Measurements from ENCODE around the gene KMT5C. TPM values are rescaled to one million over a fixed set of nuclear protein-coding genes. Genes with fewer than 3 reads are reported as not detected.

Gene KMT5C
- total RNA-seq, result 10 to 100 TPM in 1 of 2 donors, 1 to 10 TPM in 1; 7.0 to 22.4 TPM
- 10 to 100 TPM; 25.5 to 39.2 TPM for polyA plus RNA-seq (ENCODE audit: insufficient read length in 2 of 2)
- long read RNA-seq, donor 1, partial matches to known transcripts, result 0 of 4 reads
- long read RNA-seq, donor 1, other reads (novel, unspliced or antisense), result 0 of 4 reads
- long read RNA-seq, donor 2, result 0 reads
- long read RNA-seq, donor 3, result 0 reads
- long read RNA-seq, donor 4, partial matches to known transcripts, result 0 of 5 reads
- long read RNA-seq, donor 4, other reads (novel, unspliced or antisense), result 0 of 5 reads

GRCh38 chr19:55339105-55339888 is at the start of gene KMT5C:
Gene KMT5C (plus strand): TSS chr19:55339876. CDS start chr19:55341937, 2,061 bp downstream.
- peaks cover 28% of the 10 kb centered on the region for H3K36me3 ChIP-seq (ENCODE audit: control insufficient read depth, insufficient read depth, low read length)
- peak within 1 kb of the TSS; percentile 68 for H3K4me3 ChIP-seq (ENCODE audit: low read depth, low read length)
- WGBS (ENCODE audit: insufficient coverage), result under 1% methylated on average over 58 of the region's 63 CpGs
- DNase-seq (ENCODE audit: low read depth in 4 of 6, low spot score in 6 of 6), result peak; percentile 100
- peak within 1 kb of the TSS; percentile 97 for H3K27ac ChIP-seq (ENCODE audit: low read depth, low read length)
- peaks cover 47% of the 10 kb centered on the region for H3K4me1 ChIP-seq (ENCODE audit: control insufficient read depth, insufficient read depth, low read length)
- H3K9me3 ChIP-seq (ENCODE audit: control insufficient read depth, insufficient read depth, low read length), result no peaks in the 10 kb centered on the region
- no peaks in the 10 kb centered on the region for H3K27me3 ChIP-seq (ENCODE audit: control insufficient read depth, insufficient read depth, low read length)

GRCh38 chr19:55297267-55297666 is 42.4 kb upstream of the KMT5C start:
- Histone ChIP-seq H3K4me3 (ENCODE audit: low read depth, low read length) (no peak overlapping the region), H3K27me3 (ENCODE audit: control insufficient read depth, insufficient read depth, low read length) (no peaks in the 10 kb centered on the region), H3K9me3 (ENCODE audit: control insufficient read depth, insufficient read depth, low read length) (no peaks in the 10 kb centered on the region), H3K27ac (ENCODE audit: low read depth, low read length) (no peak overlapping the region), H3K4me1 (ENCODE audit: control insufficient read depth, insufficient read depth, low read length) (peaks cover 14% of the 10 kb centered on the region), H3K36me3 (ENCODE audit: control insufficient read depth, insufficient read depth, low read length) (peaks cover 73% of the 10 kb centered on the region)
- WGBS (ENCODE audit: insufficient coverage), result 93% methylated on average over 8 of the region's 10 CpGs
- DNase-seq (ENCODE audit: low read depth in 4 of 6, low spot score in 6 of 6), result no peak

- Histone ChIP-seq H3K4me1 (ENCODE audit: control insufficient read depth, insufficient read depth, low read length) (peaks cover 16% of the 10 kb centered on the region), H3K4me3 (ENCODE audit: low read depth, low read length) (no peak overlapping the region), H3K9me3 (ENCODE audit: control insufficient read depth, insufficient read depth, low read length) (no peaks in the 10 kb centered on the region), H3K36me3 (ENCODE audit: control insufficient read depth, insufficient read depth, low read length) (peaks cover 75% of the 10 kb centered on the region), H3K27me3 (ENCODE audit: control insufficient read depth, insufficient read depth, low read length) (no peaks in the 10 kb centered on the region), H3K27ac (ENCODE audit: low read depth, low read length) (no peak overlapping the region)
- DNase-seq (ENCODE audit: low read depth in 4 of 6, low spot score in 6 of 6), result no peak
- 98% methylated on average over 7 of the region's 10 CpGs for WGBS (ENCODE audit: insufficient coverage)
These were observed 39.7 kb upstream of the KMT5C start for GRCh38 chr19:55299991-55300390.

- DNase-seq (ENCODE audit: low read depth in 4 of 6, low spot score in 6 of 6), result peak in 1 of 6 donors; percentile 66
- Histone ChIP-seq H3K27ac (ENCODE audit: low read depth, low read length) (no peak overlapping the region), H3K27me3 (ENCODE audit: control insufficient read depth, insufficient read depth, low read length) (no peaks in the 10 kb centered on the region), H3K4me1 (ENCODE audit: control insufficient read depth, insufficient read depth, low read length) (peaks cover 16% of the 10 kb centered on the region), H3K9me3 (ENCODE audit: control insufficient read depth, insufficient read depth, low read length) (no peaks in the 10 kb centered on the region), H3K36me3 (ENCODE audit: control insufficient read depth, insufficient read depth, low read length) (peaks cover 75% of the 10 kb centered on the region), H3K4me3 (ENCODE audit: low read depth, low read length) (no peak overlapping the region)
- WGBS (ENCODE audit: insufficient coverage), result 27% methylated on average over 14 of the region's 15 CpGs
These were observed 38.7 kb upstream of the KMT5C start for GRCh38 chr19:55300886-55301458.

- 8% methylated on average over 27 of the region's 42 CpGs for WGBS (ENCODE audit: insufficient coverage)
- H3K4me1 ChIP-seq (ENCODE audit: control insufficient read depth, insufficient read depth, low read length), result peaks cover 16% of the 10 kb centered on the region
- no peaks in the 10 kb centered on the region for H3K9me3 ChIP-seq (ENCODE audit: control insufficient read depth, insufficient read depth, low read length)
- H3K36me3 ChIP-seq (ENCODE audit: control insufficient read depth, insufficient read depth, low read length), result peaks cover 76% of the 10 kb centered on the region
- no peak overlapping the region for H3K27ac ChIP-seq (ENCODE audit: low read depth, low read length)
- DNase-seq (ENCODE audit: low read depth in 4 of 6, low spot score in 6 of 6), result peak; percentile 66 to 97 (median 76)
- peak overlapping the region; percentile 39 for H3K4me3 ChIP-seq (ENCODE audit: low read depth, low read length)
- no peaks in the 10 kb centered on the region for H3K27me3 ChIP-seq (ENCODE audit: control insufficient read depth, insufficient read depth, low read length)
These were observed 38.0 kb upstream of the KMT5C start for GRCh38 chr19:55301459-55302317.

- 83% methylated on average over 6 of the region's 12 CpGs for WGBS (ENCODE audit: insufficient coverage)
- Histone ChIP-seq H3K4me3 (ENCODE audit: low read depth, low read length) (peak overlapping the region; percentile 39), H3K4me1 (ENCODE audit: control insufficient read depth, insufficient read depth, low read length) (peaks cover 16% of the 10 kb centered on the region), H3K27ac (ENCODE audit: low read depth, low read length) (no peak overlapping the region), H3K9me3 (ENCODE audit: control insufficient read depth, insufficient read depth, low read length) (no peaks in the 10 kb centered on the region), H3K27me3 (ENCODE audit: control insufficient read depth, insufficient read depth, low read length) (no peaks in the 10 kb centered on the region), H3K36me3 (ENCODE audit: control insufficient read depth, insufficient read depth, low read length) (peaks cover 76% of the 10 kb centered on the region)
- no peak for DNase-seq (ENCODE audit: low read depth in 4 of 6, low spot score in 6 of 6)
These were observed 37.4 kb upstream of the KMT5C start for GRCh38 chr19:55302318-55302703.

- 89% methylated on average over 11 of the region's 11 CpGs for WGBS (ENCODE audit: insufficient coverage)
- H3K36me3 ChIP-seq (ENCODE audit: control insufficient read depth, insufficient read depth, low read length), result peaks cover 80% of the 10 kb centered on the region
- no peaks in the 10 kb centered on the region for H3K9me3 ChIP-seq (ENCODE audit: control insufficient read depth, insufficient read depth, low read length)
- H3K4me3 ChIP-seq (ENCODE audit: low read depth, low read length), result no peak overlapping the region
- peaks cover 16% of the 10 kb centered on the region for H3K4me1 ChIP-seq (ENCODE audit: control insufficient read depth, insufficient read depth, low read length)
- no peak for DNase-seq (ENCODE audit: low read depth in 4 of 6, low spot score in 6 of 6)
- no peak overlapping the region for H3K27ac ChIP-seq (ENCODE audit: low read depth, low read length)
- H3K27me3 ChIP-seq (ENCODE audit: control insufficient read depth, insufficient read depth, low read length), result no peaks in the 10 kb centered on the region
These were observed 36.2 kb upstream of the KMT5C start for GRCh38 chr19:55303477-55303876.

GRCh38 chr19:55304279-55304978 is 35.2 kb upstream of the KMT5C start:
- H3K4me3 ChIP-seq (ENCODE audit: low read depth, low read length), result no peak overlapping the region
- H3K4me1 ChIP-seq (ENCODE audit: control insufficient read depth, insufficient read depth, low read length), result peaks cover 16% of the 10 kb centered on the region
- 88% methylated on average over 23 of the region's 39 CpGs for WGBS (ENCODE audit: insufficient coverage)
- no peaks in the 10 kb centered on the region for H3K27me3 ChIP-seq (ENCODE audit: control insufficient read depth, insufficient read depth, low read length)
- H3K36me3 ChIP-seq (ENCODE audit: control insufficient read depth, insufficient read depth, low read length), result peaks cover 80% of the 10 kb centered on the region
- H3K9me3 ChIP-seq (ENCODE audit: control insufficient read depth, insufficient read depth, low read length), result no peaks in the 10 kb centered on the region
- peak in 1 of 6 donors; percentile 20 for DNase-seq (ENCODE audit: low read depth in 4 of 6, low spot score in 6 of 6)
- no peak overlapping the region for H3K27ac ChIP-seq (ENCODE audit: low read depth, low read length)

GRCh38 chr19:55304980-55305379 is 34.7 kb upstream of the KMT5C start:
- no peaks in the 10 kb centered on the region for H3K27me3 ChIP-seq (ENCODE audit: control insufficient read depth, insufficient read depth, low read length)
- H3K4me3 ChIP-seq (ENCODE audit: low read depth, low read length), result no peak overlapping the region
- 76% methylated on average over 10 of the region's 14 CpGs for WGBS (ENCODE audit: insufficient coverage)
- H3K27ac ChIP-seq (ENCODE audit: low read depth, low read length), result no peak overlapping the region
- H3K36me3 ChIP-seq (ENCODE audit: control insufficient read depth, insufficient read depth, low read length), result peaks cover 80% of the 10 kb centered on the region
- DNase-seq (ENCODE audit: low read depth in 4 of 6, low spot score in 6 of 6), result no peak
- H3K9me3 ChIP-seq (ENCODE audit: control insufficient read depth, insufficient read depth, low read length), result no peaks in the 10 kb centered on the region
- peaks cover 16% of the 10 kb centered on the region for H3K4me1 ChIP-seq (ENCODE audit: control insufficient read depth, insufficient read depth, low read length)

Data from spinal cord (tissue), 10 donors.